Measurements from ENCODE around the gene GCNA.

Gene GCNA

GRCh38 chrX:71533851-71534561 lies 44.2 kb upstream of the GCNA start:
- peak overlapping the region; percentile 6 for H2BK120ac ChIP-seq (ENCODE audit: insufficient read depth, low read length, poor library complexity)
- peak overlapping the region; percentile 90 for H3K4ac ChIP-seq (ENCODE audit: low read depth, low read length)
- no CpG with 5 or more reads among the region's 31 CpGs for WGBS (ENCODE audit: extremely low coverage, insufficient coverage, insufficient read length)
- peak overlapping the region; percentile 93 for H3K4me3 ChIP-seq (ENCODE audit: low read depth, low read length)
- H3K18ac ChIP-seq (ENCODE audit: low read length): peak overlapping the region; percentile 17
- peak overlapping the region; percentile 28 for H3K14ac ChIP-seq (ENCODE audit: low read length)
- H2BK5ac ChIP-seq (ENCODE audit: low read depth, low read length, poor library complexity): peak overlapping the region; percentile 21
- peaks cover 3 to 4% of the 10 kb centered on the region in 2 experiments for H3K36me3 ChIP-seq (ENCODE audit: control insufficient read depth in 1 of 2, insufficient read depth in 2 of 2, low read length in 2 of 2)
- no peaks in the 10 kb centered on the region for H3K9me3 ChIP-seq (ENCODE audit: insufficient read depth, low read depth, low read length)
- peak overlapping the region; percentile 25 for H2AFZ ChIP-seq (ENCODE audit: insufficient read depth, low read length, poor library complexity)
- H4K8ac ChIP-seq (ENCODE audit: low read depth, low read length): peak overlapping the region; percentile 58
- no peaks in the 10 kb centered on the region for H3K27me3 ChIP-seq (ENCODE audit: insufficient read depth, low read length)
- peak overlapping the region; percentile 74 for H3K4me2 ChIP-seq (ENCODE audit: low read length)
- H3K9ac ChIP-seq (ENCODE audit: low read length): peak overlapping the region; percentile 97
- peaks cover 14% of the 10 kb centered on the region for H3K79me1 ChIP-seq (ENCODE audit: low read length)
- peak; percentile 2 to 30 for DNase-seq
- H4K12ac ChIP-seq (ENCODE audit: low read depth, low read length): peak overlapping the region; percentile 7
- H3K79me2 ChIP-seq (ENCODE audit: control insufficient read depth, insufficient read depth, low read length, poor library complexity): peaks cover 18% of the 10 kb centered on the region
- peak overlapping the region; percentile 71 for H3K27ac ChIP-seq (ENCODE audit: low read depth, low read length)
- H2BK12ac ChIP-seq (ENCODE audit: low read length): no peak overlapping the region
- no peak overlapping the region for H3K23ac ChIP-seq (ENCODE audit: low read length)
- H2AK5ac ChIP-seq (ENCODE audit: low read length): no peak overlapping the region
- no peaks in the 10 kb centered on the region for H3K4me1 ChIP-seq (ENCODE audit: control insufficient read depth in 1 of 2, insufficient read depth in 2 of 2, low read length in 2 of 2)
- peak overlapping the region; percentile 90 for H4K91ac ChIP-seq (ENCODE audit: low read depth, low read length)

DNA sequence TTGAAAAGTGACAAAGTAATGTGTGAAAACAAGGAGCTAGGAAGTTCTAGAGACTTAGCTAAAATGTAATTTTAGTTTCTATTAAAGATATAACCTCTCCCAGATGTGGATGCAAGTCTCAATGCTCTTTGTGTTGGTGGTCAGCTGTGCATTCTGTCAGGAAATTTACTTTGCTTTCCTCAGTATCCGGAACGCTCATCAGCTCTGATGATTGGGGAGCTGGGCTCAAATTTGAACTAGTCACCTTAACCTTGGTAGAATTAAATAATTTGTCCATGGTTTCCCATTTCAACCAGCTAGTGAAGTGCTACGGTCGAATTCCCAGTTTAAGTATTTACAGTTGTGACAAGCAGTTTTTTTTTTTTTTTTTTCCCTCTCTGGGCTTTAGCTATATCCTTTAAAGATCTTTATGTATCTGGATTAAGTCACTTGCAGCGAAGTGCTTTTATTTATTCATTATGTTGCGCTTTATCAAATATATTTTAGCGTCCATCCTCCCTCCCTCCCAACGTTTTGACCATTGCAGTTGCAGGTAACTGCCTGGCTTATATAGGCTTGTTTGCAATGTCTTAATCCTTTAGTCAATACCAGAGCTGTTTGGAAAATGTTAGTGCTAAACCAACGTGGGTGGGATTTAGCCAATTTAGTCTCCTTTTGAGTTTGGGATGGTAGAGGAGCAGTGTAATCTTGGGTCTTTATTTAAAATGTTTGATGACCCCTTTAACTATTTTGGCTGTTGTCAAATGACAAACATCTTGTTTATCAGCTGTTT lies 43.3 kb upstream of the GCNA start:
- H3K9me3 ChIP-seq (ENCODE audit: insufficient read depth, low read depth, low read length): no peaks in the 10 kb centered on the region
- H3K23ac ChIP-seq (ENCODE audit: low read length): no peak overlapping the region
- H3K36me3 ChIP-seq (ENCODE audit: control insufficient read depth in 1 of 2, insufficient read depth in 2 of 2, low read length in 2 of 2): peaks cover 3 to 5% of the 10 kb centered on the region in 2 experiments
- peaks cover 14% of the 10 kb centered on the region for H3K79me1 ChIP-seq (ENCODE audit: low read length)
- no peaks in the 10 kb centered on the region for H3K27me3 ChIP-seq (ENCODE audit: insufficient read depth, low read length)
- H3K27ac ChIP-seq (ENCODE audit: low read depth, low read length): no peak overlapping the region
- H2AFZ ChIP-seq (ENCODE audit: insufficient read depth, low read length, poor library complexity): no peak overlapping the region
- no peak overlapping the region for H3K9ac ChIP-seq (ENCODE audit: low read length)
- peak overlapping the region; percentile 74 for H3K4me2 ChIP-seq (ENCODE audit: low read length)
- H2BK120ac ChIP-seq (ENCODE audit: insufficient read depth, low read length, poor library complexity): no peak overlapping the region
- no peak overlapping the region for H3K14ac ChIP-seq (ENCODE audit: low read length)
- no peak overlapping the region for H4K8ac ChIP-seq (ENCODE audit: low read depth, low read length)
- H3K4me1 ChIP-seq (ENCODE audit: control insufficient read depth in 1 of 2, insufficient read depth in 2 of 2, low read length in 2 of 2): no peaks in the 10 kb centered on the region
- H2BK12ac ChIP-seq (ENCODE audit: low read length): no peak overlapping the region
- no peak overlapping the region for H4K91ac ChIP-seq (ENCODE audit: low read depth, low read length)
- H3K4me3 ChIP-seq (ENCODE audit: low read depth, low read length): no peak overlapping the region
- no peak overlapping the region for H3K18ac ChIP-seq (ENCODE audit: low read length)
- no peak overlapping the region for H2AK5ac ChIP-seq (ENCODE audit: low read length)
- H4K12ac ChIP-seq (ENCODE audit: low read depth, low read length): no peak overlapping the region
- H2BK5ac ChIP-seq (ENCODE audit: low read depth, low read length, poor library complexity): no peak overlapping the region
- H3K4ac ChIP-seq (ENCODE audit: low read depth, low read length): peak overlapping the region; percentile 62
- DNase-seq: no peak
- WGBS (ENCODE audit: extremely low coverage, insufficient coverage, insufficient read length): no CpG with 5 or more reads among the region's 9 CpGs
- H3K79me2 ChIP-seq (ENCODE audit: control insufficient read depth, insufficient read depth, low read length, poor library complexity): peaks cover 21% of the 10 kb centered on the region

- Histone ChIP-seq H3K18ac (ENCODE audit: low read length) (no peak overlapping the region), H3K4me2 (ENCODE audit: low read length) (peak overlapping the region; percentile 22), H2BK12ac (ENCODE audit: low read length) (no peak overlapping the region), H4K8ac (ENCODE audit: low read depth, low read length) (no peak overlapping the region), H2AK5ac (ENCODE audit: low read length) (no peak overlapping the region), H3K4ac (ENCODE audit: low read depth, low read length) (peak overlapping the region; percentile 95), H3K79me1 (ENCODE audit: low read length) (peaks cover 14% of the 10 kb centered on the region), H3K4me1 (ENCODE audit: control insufficient read depth in 1 of 2, insufficient read depth in 2 of 2, low read length in 2 of 2) (no peaks in the 10 kb centered on the region), H3K36me3 (ENCODE audit: control insufficient read depth in 1 of 2, insufficient read depth in 2 of 2, low read length in 2 of 2) (peaks cover 3 to 5% of the 10 kb centered on the region in 2 experiments), H3K9ac (ENCODE audit: low read length) (no peak overlapping the region), H4K12ac (ENCODE audit: low read depth, low read length) (no peak overlapping the region), H3K14ac (ENCODE audit: low read length) (no peak overlapping the region), H3K27me3 (ENCODE audit: insufficient read depth, low read length) (no peaks in the 10 kb centered on the region), H3K9me3 (ENCODE audit: insufficient read depth, low read depth, low read length) (no peaks in the 10 kb centered on the region), H3K79me2 (ENCODE audit: control insufficient read depth, insufficient read depth, low read length, poor library complexity) (peaks cover 21% of the 10 kb centered on the region), H4K91ac (ENCODE audit: low read depth, low read length) (no peak overlapping the region), H3K4me3 (ENCODE audit: low read depth, low read length) (no peak overlapping the region), H2BK120ac (ENCODE audit: insufficient read depth, low read length, poor library complexity) (no peak overlapping the region), H2BK5ac (ENCODE audit: low read depth, low read length, poor library complexity) (no peak overlapping the region), H3K27ac (ENCODE audit: low read depth, low read length) (no peak overlapping the region), H3K23ac (ENCODE audit: low read length) (no peak overlapping the region), H2AFZ (ENCODE audit: insufficient read depth, low read length, poor library complexity) (no peak overlapping the region)
- DNase-seq: no peak
- WGBS (ENCODE audit: extremely low coverage, insufficient coverage, insufficient read length): no CpG with 5 or more reads among the region's 5 CpGs
Observed at GRCh38 chrX:71536285-71536684, 42.0 kb upstream of the GCNA start.

DNA sequence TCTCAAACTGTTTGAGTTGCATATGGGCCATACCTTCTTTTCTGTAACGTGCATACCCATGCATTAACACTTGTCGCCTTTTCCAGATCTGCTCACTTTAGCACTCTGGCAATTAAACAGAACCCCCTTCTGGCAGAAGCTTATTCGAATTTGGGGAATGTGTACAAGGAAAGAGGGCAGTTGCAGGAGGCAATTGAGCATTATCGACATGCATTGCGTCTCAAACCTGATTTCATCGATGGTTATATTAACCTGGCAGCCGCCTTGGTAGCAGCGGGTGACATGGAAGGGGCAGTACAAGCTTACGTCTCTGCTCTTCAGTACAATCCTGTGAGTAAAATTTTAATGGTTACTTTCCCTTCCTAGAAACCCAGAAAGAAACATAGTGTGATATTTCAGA lies 40.5 kb upstream of the GCNA start:
- Histone ChIP-seq H3K27ac (ENCODE audit: low read depth, low read length) (no peak overlapping the region), H2AK5ac (ENCODE audit: low read length) (no peak overlapping the region), H2AFZ (ENCODE audit: insufficient read depth, low read length, poor library complexity) (no peak overlapping the region), H3K79me2 (ENCODE audit: control insufficient read depth, insufficient read depth, low read length, poor library complexity) (peaks cover 21% of the 10 kb centered on the region), H3K9me3 (ENCODE audit: insufficient read depth, low read depth, low read length) (no peaks in the 10 kb centered on the region), H3K14ac (ENCODE audit: low read length) (no peak overlapping the region), H4K91ac (ENCODE audit: low read depth, low read length) (no peak overlapping the region), H2BK5ac (ENCODE audit: low read depth, low read length, poor library complexity) (no peak overlapping the region), H3K23ac (ENCODE audit: low read length) (no peak overlapping the region), H3K4me1 (ENCODE audit: control insufficient read depth in 1 of 2, insufficient read depth in 2 of 2, low read length in 2 of 2) (no peaks in the 10 kb centered on the region), H3K4me3 (ENCODE audit: low read depth, low read length) (no peak overlapping the region), H3K18ac (ENCODE audit: low read length) (no peak overlapping the region), H3K27me3 (ENCODE audit: insufficient read depth, low read length) (no peaks in the 10 kb centered on the region), H3K79me1 (ENCODE audit: low read length) (peaks cover 11% of the 10 kb centered on the region), H4K8ac (ENCODE audit: low read depth, low read length) (no peak overlapping the region), H2BK12ac (ENCODE audit: low read length) (no peak overlapping the region), H3K9ac (ENCODE audit: low read length) (no peak overlapping the region), H3K4me2 (ENCODE audit: low read length) (no peak overlapping the region), H3K36me3 (ENCODE audit: control insufficient read depth in 1 of 2, insufficient read depth in 2 of 2, low read length in 2 of 2) (peaks cover 3 to 5% of the 10 kb centered on the region in 2 experiments), H2BK120ac (ENCODE audit: insufficient read depth, low read length, poor library complexity) (no peak overlapping the region), H4K12ac (ENCODE audit: low read depth, low read length) (no peak overlapping the region), H3K4ac (ENCODE audit: low read depth, low read length) (peak overlapping the region; percentile 86)
- no CpG with 5 or more reads among the region's 9 CpGs for WGBS (ENCODE audit: extremely low coverage, insufficient coverage, insufficient read length)
- no peak for DNase-seq

Data from trophoblast cell (in vitro differentiated cells and primary cell).